HepG2 (cell line): ENCODE data around the gene P2RX7. TPM values are rescaled to one million over a fixed set of nuclear protein-coding genes. Genes with fewer than 3 reads are reported as not detected.

Source experiments
- FOXP4 ChIP-seq: sonication (generic); formaldehyde crosslinking; IDR thresholded peaks from 2 replicates; pipeline ENCODE4 v1.4.0; 2020; ENCODE audit warnings: missing genetic modification reagents
- GATAD2A ChIP-seq: IDR thresholded peaks from 2 replicates; pipeline ENCODE4 v1.6.1; 2016
- HMG20A ChIP-seq: IDR thresholded peaks from 2 replicates; pipeline ENCODE4 v1.6.1; 2016; ENCODE audit warnings: borderline replicate concordance
- JUN ChIP-seq: sonication (generic); formaldehyde crosslinking; IDR thresholded peaks from 2 replicates; pipeline ENCODE4 v1.4.0; 2020; ENCODE audit warnings: mild to moderate bottlenecking, missing genetic modification reagents
- NCOA5 ChIP-seq: sonication (generic); formaldehyde crosslinking; IDR thresholded peaks from 2 replicates; pipeline ENCODE4 v1.4.0; 2020; ENCODE audit warnings: missing genetic modification reagents
- NR2F1 ChIP-seq, 2 experiments: fragments of 450-650 bp in 1 of 2; formaldehyde crosslinking in 1 of 2; IDR thresholded peaks; 2 replicates each; pipeline versions ENCODE4 v1.5.0 to v1.6.1; 2016 to 2020; ENCODE audit warnings: mild to moderate bottlenecking in 1 of 2, missing compliant biosample characterization in 1 of 2, missing genetic modification reagents in 1 of 2, moderate library complexity in 1 of 2
- ONECUT2 ChIP-seq: sonication (generic); formaldehyde crosslinking; IDR thresholded peaks from 2 replicates; pipeline ENCODE4 v1.4.0; 2020; ENCODE audit warnings: missing genetic modification reagents
- PHF21A ChIP-seq: sonication (generic); formaldehyde crosslinking; IDR thresholded peaks from 2 replicates; pipeline ENCODE4 v1.5.0; 2020; ENCODE audit warnings: mild to moderate bottlenecking, missing genetic modification reagents
- RFX1 ChIP-seq: fragments of 450-650 bp; IDR thresholded peaks from 2 replicates; pipeline ENCODE4 v1.6.1; 2017
- SP1 ChIP-seq, 2 experiments: fragments of 450-650 bp in 1 of 2; sonication (generic) in 1 of 2; formaldehyde crosslinking in 1 of 2; IDR thresholded peaks; 2 replicates each; pipeline versions ENCODE4 v1.4.0 to v1.6.1; 2016 to 2020; ENCODE audit warnings: missing genetic modification reagents in 1 of 2
- SRSF4 ChIP-seq: fragments of 200-400 bp; formaldehyde crosslinking; IDR thresholded peaks from one replicate; pipeline ENCODE4 v1.6.1; 2018; ENCODE audit warnings: mild to moderate bottlenecking, low read depth, low read length, moderate library complexity; ENCODE audit not compliant: poor library complexity, severe bottlenecking
- U2AF1 ChIP-seq: fragments of 200-400 bp; formaldehyde crosslinking; optimal IDR thresholded peaks from 2 replicates; pipeline ENCODE3; 2017; ENCODE audit warnings: mild to moderate bottlenecking, low read depth, low read length
- ZBTB46 ChIP-seq: sonication (generic); formaldehyde crosslinking; IDR thresholded peaks from 2 replicates; pipeline ENCODE4 v1.4.0; 2020; ENCODE audit warnings: mild to moderate bottlenecking, missing genetic modification reagents, borderline replicate concordance
- ZNF121 ChIP-seq: sonication (generic); formaldehyde crosslinking; IDR thresholded peaks from 2 replicates; pipeline ENCODE4 v1.5.0; 2020; ENCODE audit warnings: mild to moderate bottlenecking, missing genetic modification reagents
- ZNF142 ChIP-seq: sonication (generic); formaldehyde crosslinking; IDR thresholded peaks from 2 replicates; pipeline ENCODE4 v1.4.0; 2020; ENCODE audit warnings: missing genetic modification reagents
- ZNF720 ChIP-seq: sonication (generic); formaldehyde crosslinking; IDR thresholded peaks from 2 replicates; pipeline ENCODE4 v1.4.0; 2020; ENCODE audit warnings: missing genetic modification reagents
- ZNF749 ChIP-seq: sonication (generic); formaldehyde crosslinking; IDR thresholded peaks from 2 replicates; pipeline ENCODE4 v1.8.0; 2022; ENCODE audit warnings: mild to moderate bottlenecking, missing genetic modification reagents, moderate library complexity, borderline replicate concordance
- ZNF772 ChIP-seq: sonication (generic); formaldehyde crosslinking; IDR thresholded peaks from 2 replicates; pipeline ENCODE4 v1.5.0; 2020; ENCODE audit warnings: mild to moderate bottlenecking, missing genetic modification reagents
- polyA plus RNA-seq, 8 experiments: library from polyadenylated mRNA; depleted of rRNA in 3 of 8; stranded (reverse) in 7 of 8; unstranded in 1 of 8; fragments of >200 nt; fragmentation: Illumina TruSeq in 4 of 8; extraction: Trizol in 4 of 8; gene quantifications; 2 replicates each; pipeline versions ENCODE4 v1.2.1 to v1.2.3, GENCODE V29; 2011 to 2016; ENCODE audit warnings: low read depth in 4 of 8, missing spikeins in 1 of 8, mixed read lengths in 1 of 8; ENCODE audit not compliant: insufficient read depth in 1 of 8
- total RNA-seq, 5 experiments: library from RNA; depleted of rRNA; stranded (reverse); fragments of >200 nt; fragmentation: Illumina TruSeq; extraction: Trizol; gene quantifications; 2 replicates each; pipeline ENCODE4 v1.2.3, GENCODE V29; 2016; ENCODE audit warnings: low read depth in 1 of 5
- TF ChIP-seq, protein P1 (sequence below): IDR thresholded peaks from 2 replicates; pipeline ENCODE4 v1.6.1; 2012; ENCODE audit warnings: inconsistent platforms
- TF ChIP-seq, protein P2 (sequence below): sonication (generic); formaldehyde crosslinking; IDR thresholded peaks from 2 replicates; pipeline ENCODE4 v1.8.1; 2023; ENCODE audit warnings: mild to moderate bottlenecking, missing genetic modification reagents, borderline replicate concordance

Gene P2RX7
- total and polyA plus RNA-seq, 2 of the 13 experiments (the other 11 are each of a cell fraction or from before 2014, with no cell fraction given) = 0.13 to 0.73 TPM

DNA sequence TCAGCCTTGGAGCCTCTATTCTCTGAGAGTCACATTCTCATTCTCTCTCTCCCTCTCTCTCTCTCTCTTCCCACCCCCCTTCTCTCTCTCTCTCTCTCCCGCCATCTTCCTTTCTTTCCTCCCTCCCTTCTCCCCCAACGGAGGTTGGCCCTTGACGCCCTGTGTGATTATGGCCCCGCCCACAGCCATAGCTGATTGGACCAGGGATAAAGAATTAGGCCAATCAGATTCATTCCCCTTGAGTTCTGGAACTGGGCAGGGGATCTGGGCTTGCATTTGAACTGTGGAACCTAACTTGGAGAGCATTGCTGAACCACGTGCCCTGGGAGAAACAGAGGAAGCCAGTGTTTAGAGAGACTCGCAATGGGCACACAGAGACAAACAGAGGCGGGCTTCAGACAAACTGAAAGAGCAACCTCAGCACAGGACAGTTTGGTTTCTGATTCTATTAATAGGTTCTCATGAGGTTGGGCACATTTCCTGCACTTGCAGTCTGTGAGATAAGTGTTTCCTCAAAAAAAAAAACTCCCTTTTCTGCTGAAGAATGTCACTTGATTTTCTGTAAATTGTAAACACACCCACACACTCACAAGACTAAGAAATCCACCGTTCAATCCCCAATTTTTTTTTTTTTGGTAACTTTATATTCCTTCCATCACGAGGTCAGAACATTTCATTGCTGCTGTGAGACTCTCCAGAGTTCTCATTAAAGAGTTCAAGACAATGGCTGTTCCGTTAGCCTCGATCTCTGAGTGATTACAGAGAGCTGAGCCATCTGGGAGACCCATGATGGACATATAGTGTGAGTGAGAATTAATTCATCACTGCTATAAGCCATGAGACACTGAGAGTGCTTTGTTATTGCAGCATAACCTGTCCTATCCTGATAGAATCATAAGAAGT, 3.5 kb upstream of the P2RX7 start (continued):
- TF ChIP-seq ZNF720 (CRISPR knock-in tag) = no peak
- no peak for TF ChIP-seq ZNF772
- peak; percentile 35 for TF ChIP-seq PHF21A (CRISPR knock-in tag)
- peak; percentile 57; the same call in 1 of the 2 replicates for TF ChIP-seq GATAD2A
- TF ChIP-seq NR2F1 (CRISPR knock-in tag; IDR thresholded peaks at IDR 0.05) = no peak
- no peak for TF ChIP-seq JUN (CRISPR knock-in tag)
- no peak for TF ChIP-seq U2AF1
- TF ChIP-seq ZNF749 (CRISPR knock-in tag) = no peak
- TF ChIP-seq ZNF142 (CRISPR knock-in tag) = no peak
- peak; percentile 69 for TF ChIP-seq FOXP4 (CRISPR knock-in tag)
- TF ChIP-seq RFX1 = no peak
- TF ChIP-seq, protein P1, sequence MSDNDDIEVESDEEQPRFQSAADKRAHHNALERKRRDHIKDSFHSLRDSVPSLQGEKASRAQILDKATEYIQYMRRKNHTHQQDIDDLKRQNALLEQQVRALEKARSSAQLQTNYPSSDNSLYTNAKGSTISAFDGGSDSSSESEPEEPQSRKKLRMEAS = peak; percentile 94
- no peak for TF ChIP-seq ONECUT2
- no peak for TF ChIP-seq SRSF4
- TF ChIP-seq ZNF121 = no peak
- TF ChIP-seq, protein P2, sequence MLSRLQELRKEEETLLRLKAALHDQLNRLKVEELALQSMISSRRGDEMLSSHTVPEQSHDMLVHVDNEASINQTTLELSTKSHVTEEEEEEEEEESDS (CRISPR knock-in tag) = no peak
- TF ChIP-seq NCOA5 (CRISPR knock-in tag) = no peak
- TF ChIP-seq ZBTB46 (CRISPR knock-in tag) = no peak
- no peak for TF ChIP-seq HMG20A
- TF ChIP-seq SP1 (IDR thresholded peaks at IDR 0.05) = no peak
- TF ChIP-seq SP1 (CRISPR knock-in tag; IDR thresholded peaks at IDR 0.05) = 0 out of 2 replicates have a peak, but pooled peaks have one; percentile 41
